ENCODE results near the gene RABL6.
A peak's percentile ranks its signal among the peaks of the same experiment; 100 is the strongest.
"Not testable (repeated sequence)": the region's sequence is repeated elsewhere in the genome, so short reads cannot be mapped to it uniquely, and the experiment has no call there.

RABL6 gene

DNA sequence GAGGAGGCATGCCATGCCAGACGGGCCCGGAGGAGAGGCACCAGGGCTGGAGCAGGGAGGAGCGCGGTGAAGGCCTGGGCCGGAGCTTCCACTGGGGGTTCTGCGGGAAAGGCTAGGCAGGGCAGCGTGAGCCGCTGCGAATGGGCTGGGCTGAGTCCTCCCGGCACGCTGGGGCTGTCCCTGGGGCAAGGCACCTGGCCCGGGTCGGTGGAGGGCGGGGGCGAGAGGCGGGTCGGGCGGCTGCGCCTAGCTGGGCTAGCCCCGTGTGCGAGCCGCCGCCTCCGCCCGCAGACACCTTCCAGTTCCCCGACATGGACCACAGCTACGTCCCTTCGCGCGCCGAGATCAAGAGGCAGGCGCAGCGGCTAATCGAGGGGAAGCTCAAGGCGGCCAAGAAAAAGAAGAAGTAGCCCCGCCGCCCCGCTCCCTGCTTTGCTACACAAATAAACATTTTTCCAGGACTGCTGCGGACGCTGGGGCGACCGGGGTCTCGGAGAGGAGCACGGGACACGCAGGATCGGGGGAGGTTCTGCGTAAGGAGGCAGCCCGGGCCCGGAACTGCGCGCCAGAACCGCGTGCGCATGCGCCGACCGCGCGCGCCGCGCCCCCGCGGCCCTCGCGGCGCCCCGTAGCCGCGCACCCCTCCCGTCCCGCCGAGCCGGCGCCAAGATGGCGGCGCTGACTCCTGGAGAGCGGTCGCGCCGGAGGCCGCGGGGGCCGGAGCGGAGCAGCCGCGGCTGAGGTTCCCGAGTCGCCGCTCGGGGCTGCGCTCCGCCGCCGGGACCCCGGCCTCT is at the start of gene RABL6:
Gene RABL6 (plus strand): TSS at position 668 of the 794 bp plus-strand sequence. CDS start 249 bp downstream, outside the sequence.
- DNase-seq (ENCODE audit: low read depth) = peak; percentile 75

DNA sequence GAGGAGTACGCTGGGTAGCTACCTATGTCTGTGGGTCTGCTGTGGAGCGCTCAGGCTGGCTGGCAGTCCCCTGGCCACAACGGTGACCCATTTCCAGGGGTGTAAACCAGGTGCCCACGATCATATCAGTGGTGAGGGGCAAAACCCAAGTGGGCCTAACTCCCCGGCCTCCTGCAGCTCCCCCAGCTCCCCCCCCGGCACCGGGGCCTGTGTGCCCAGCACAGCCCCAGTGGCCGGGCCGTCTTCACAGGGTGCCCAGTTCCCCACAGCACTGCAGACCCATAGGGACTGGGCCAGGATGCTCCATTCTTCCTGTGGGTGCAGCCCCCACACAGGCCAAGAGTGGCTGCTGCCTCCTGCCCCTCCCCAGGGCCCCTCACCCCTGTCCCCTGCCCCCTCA is 48.7 kb upstream of the RABL6 start:
- DNase-seq (ENCODE audit: low read depth) = no peak

DNA sequence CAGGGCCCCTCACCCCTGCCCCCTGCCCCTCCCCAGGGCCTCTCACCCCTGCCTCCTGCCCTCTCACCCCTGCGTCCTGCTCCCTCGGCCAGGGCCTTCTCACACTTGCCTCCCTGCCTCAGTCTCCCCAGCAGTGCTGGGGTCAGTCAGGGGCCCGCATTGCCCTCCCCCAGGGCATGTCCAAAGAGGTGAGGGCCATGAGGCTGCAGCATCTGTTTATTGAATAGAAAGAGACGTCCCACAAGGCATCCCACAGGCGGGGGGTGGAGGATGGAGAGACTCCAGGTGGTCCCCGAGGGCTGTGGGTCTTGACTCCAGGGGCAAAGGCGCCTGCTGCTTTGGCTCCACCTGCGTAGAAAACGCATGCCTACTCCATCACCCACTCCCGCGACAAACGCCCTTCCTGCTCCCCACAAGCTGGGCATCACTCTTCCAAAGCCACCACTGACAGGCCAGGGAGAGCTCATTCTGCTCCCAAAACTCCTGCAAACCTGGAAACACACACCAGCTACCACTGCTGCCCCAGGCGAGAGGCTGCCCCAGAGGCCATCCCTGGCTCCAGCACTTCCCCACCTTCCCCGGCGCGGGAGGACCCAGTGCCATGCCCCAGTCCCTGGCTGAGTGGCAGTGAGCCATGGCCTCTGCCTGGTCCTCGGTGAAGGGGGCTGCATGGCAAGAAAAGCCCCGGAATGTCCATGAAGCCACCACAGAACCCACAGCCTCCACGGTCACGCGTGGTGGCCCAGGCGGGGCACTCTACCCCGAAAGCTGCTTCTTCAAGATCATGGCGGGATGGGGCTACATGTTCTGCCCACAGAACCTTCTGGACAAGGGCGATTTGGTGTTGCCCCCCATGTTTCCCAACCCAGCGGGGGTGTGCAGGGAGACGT is 48.1 kb upstream of the RABL6 start:
- DNase-seq (ENCODE audit: low read depth) = no peak

DNA sequence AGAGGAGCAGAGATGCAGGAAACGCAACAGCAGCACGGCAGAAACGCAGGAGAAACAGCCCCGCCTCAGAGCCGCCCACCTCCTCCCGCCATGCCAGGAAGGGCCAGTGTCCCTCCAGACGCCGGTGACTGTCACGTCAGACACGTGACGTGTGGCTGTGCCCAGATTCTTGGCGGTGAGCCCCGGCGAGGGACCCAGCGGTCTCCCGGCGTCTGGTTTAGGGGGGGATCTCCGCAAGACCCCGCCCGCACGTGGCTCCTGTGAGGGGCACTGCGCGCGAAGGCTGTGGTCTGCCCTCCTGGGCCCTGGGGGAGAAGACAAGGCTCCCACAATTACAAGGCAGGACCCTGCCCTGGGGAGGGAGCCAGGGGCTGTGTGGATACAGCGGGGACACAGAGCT is 47.3 kb upstream of the RABL6 start:
- DNase-seq (ENCODE audit: low read depth) = no peak

- not testable (repeated sequence) for DNase-seq (ENCODE audit: low read depth)
Measured at GRCh38 chr9:136760834-136761544, 46.8 kb upstream of the RABL6 start.

DNA sequence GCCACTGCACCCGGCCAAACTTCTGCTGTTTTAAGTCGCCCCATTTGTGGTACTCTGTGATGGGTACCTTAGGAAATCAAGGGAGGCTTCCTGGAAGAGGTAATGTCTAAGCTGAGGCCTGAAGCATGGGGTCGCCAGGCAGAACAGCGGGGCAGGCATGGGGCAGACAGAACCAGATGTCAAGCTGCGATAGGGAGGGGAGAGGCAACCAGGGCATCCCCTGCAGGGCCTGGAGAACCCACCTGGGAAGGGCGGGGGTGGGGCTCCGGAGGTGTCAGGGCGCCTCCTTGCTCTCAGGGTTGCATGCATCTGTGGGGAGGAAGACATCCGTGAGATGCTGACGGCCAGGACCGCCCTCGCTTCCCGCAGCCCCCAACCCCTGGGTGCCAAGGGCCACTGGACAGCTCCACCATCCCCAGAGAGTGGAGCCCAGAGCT is 46.2 kb upstream of the RABL6 start:
- no peak for DNase-seq (ENCODE audit: low read depth)

GRCh38 chr9:136762221-136762691 is 45.5 kb upstream of the RABL6 start:
- no peak for DNase-seq (ENCODE audit: low read depth)

- DNase-seq (ENCODE audit: low read depth) = peak; percentile 26
Measured at GRCh38 chr9:136762915-136763648, 44.7 kb upstream of the RABL6 start.

DNA sequence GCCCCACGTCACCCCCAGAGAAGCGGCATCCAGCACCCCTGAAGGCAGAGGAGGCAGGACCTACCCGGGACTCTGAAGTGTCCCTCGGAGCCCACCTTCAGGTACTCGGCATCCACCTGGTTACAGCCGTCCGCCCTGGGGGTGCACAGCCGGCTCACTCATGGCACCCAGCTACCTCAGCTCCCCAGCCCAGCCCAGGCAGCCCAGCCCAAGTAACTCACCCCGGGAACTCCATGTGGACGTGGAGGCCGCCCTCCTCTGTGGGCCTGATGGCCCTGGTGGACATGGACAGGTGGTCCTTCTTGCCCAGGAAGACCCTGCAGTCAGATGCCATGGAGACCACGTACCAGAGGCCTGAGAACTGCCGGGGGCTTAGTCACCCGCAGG is 44.1 kb upstream of the RABL6 start:
- no peak for DNase-seq (ENCODE audit: low read depth)

DNA sequence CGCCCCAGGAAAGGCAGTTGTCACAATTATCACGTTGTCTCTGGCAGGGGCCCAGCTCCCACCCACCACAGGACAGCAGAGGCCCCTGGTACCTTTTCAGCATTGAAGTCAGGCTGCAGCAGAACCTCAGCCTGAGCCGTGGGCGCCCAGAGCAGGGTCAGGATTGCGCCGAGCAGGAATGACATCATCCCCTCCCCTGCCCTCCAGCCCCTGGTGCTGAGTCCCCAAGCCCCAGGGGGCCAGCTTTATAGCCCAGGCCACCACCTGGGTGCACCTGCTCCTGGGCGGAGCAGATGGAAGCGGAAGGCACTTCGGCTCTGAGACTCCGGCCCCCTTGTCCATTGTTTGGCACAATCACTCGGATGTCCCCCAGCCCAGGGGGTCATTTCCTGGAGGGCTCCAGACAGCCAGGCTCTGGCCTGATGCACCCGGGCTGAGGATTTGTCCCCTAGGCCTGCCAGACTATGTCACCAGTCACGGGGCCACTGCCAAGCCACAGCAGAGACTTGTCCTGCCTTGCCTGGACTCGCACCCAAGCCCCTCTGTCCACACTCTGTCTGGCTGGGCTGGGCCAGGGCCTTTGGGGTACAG is 43.4 kb upstream of the RABL6 start, which contains the start of gene LCN15:
Gene LCN15 (minus strand): TSS at position 218 of the 591 bp plus-strand sequence. CDS start 30 bp downstream, at position 188.
- DNase-seq (ENCODE audit: low read depth) = no peak

GRCh38 chr9:136765041-136765440 is 42.7 kb upstream of the RABL6 start:
- no peak for DNase-seq (ENCODE audit: low read depth)

DNA sequence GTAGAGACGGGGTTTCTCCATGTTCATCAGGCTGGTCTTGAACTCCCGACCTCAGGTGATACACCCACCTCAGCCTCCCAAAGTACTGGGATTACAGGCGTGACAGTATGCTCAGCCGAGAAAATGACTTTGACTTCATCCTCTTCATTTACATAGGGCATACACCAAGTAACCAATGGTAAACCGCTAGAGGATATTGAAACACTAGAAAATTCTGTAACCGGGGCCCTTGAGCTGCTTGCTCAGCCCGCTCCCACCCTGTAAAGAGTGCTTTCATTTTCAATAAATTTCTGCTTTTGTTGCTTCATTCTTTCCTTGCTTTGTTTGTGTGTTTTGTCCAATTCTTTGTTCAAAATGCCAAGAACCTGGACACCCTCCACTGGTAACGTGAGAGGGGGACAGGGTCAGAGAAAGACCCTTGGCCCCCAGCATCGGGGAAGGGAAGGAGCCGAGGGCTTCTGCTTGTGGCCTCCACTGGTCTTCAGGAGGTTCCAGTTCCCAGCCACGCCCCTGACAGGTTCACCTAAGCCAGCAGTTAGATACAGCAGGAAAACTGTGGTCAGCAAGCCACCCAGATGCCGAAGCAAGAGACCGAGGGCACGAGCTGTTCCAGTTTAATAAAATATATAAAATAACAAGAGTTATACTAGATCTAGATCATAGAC is 41.9 kb upstream of the RABL6 start:
- not testable (repeated sequence) for DNase-seq (ENCODE audit: low read depth)

DNA sequence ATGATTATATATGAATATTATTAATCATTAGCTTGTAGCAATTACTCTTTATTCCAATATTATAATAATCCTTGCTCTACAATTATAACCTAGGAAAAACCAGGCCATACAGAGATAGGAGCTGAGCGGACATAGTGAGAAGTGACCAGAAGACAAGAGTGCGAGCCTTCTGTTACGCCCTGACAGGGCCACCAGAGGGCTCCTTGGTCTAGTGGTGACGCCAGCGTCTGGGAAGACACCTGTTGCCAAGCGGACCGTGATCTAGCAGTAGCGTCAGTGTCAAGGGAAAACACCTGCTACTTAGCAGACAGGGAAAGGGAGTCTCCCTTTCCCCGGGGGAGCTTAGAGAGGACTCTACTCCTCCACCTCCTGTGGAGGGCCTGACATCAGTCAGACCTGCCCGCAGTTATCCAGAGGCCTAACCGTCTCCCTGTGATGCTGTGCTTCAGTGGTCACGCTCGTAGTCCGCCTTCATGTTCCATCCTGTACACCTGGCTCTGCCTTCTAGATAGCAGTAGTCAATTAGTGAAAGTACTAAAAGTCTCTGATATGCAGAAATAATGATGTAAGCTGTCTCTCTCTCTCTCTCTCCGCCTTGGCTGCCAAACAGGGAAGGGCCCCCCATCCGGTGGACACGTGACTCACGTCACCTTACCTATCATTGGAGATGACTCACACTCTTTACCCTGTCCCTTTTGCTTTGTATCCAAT is 41.2 kb upstream of the RABL6 start:
- DNase-seq (ENCODE audit: low read depth) = not testable (repeated sequence)

GRCh38 chr9:136769710-136770191 is 38.0 kb upstream of the RABL6 start:
- DNase-seq (ENCODE audit: low read depth) = peak; percentile 28

DNA sequence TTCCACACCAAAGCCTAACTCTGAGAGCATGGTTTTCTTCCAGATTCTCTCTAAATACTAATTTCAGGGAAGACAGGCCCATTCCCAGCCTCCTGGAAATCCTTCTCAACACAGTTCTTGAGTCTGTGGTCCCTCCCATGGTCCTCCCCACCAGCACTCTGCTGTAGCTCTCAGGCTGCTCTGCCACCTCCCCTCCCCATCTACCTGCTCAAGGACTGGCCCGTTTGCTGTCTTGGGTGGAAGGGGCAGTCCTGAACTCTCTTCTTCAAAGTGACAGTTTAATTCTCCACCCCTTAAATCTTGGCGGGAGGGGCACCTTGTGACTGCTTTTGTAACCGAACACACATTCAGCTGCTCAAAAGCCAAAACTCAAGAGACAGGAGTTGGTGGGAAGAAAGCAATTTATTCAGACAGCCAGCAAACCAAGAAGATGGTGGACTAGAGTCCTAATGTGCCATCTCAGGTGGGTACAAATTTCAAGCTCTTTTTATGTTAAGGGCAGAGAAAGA is 35.8 kb upstream of the RABL6 start:
- no peak for DNase-seq (ENCODE audit: low read depth)

- no peak for DNase-seq (ENCODE audit: low read depth)
Measured at GRCh38 chr9:136773386-136774044, 34.2 kb upstream of the RABL6 start.

- DNase-seq (ENCODE audit: low read depth) = no peak
Measured at GRCh38 chr9:136774416-136775045, 33.2 kb upstream of the RABL6 start.

GRCh38 chr9:136775191-136775590 is 32.6 kb upstream of the RABL6 start:
- DNase-seq (ENCODE audit: low read depth) = no peak
